GM12891 (cell line): Measurements from ENCODE around the gene ALPK3.

Experiments used
- POLR2A ChIP-seq: IDR thresholded peaks from 2 replicates; pipeline ENCODE4 v1.6.1; 2011; ENCODE audit warnings: low read depth, low read length, control low read depth
- POLR2AphosphoS5 ChIP-seq: IDR thresholded peaks from 2 replicates; pipeline ENCODE4 v1.6.1; 2011; ENCODE audit warnings: low read depth, low read length, control low read depth
- SPI1 ChIP-seq: IDR thresholded peaks from 2 replicates; pipeline ENCODE4 v1.6.1; 2011; ENCODE audit warnings: low read depth, low read length, control low read depth

DNA sequence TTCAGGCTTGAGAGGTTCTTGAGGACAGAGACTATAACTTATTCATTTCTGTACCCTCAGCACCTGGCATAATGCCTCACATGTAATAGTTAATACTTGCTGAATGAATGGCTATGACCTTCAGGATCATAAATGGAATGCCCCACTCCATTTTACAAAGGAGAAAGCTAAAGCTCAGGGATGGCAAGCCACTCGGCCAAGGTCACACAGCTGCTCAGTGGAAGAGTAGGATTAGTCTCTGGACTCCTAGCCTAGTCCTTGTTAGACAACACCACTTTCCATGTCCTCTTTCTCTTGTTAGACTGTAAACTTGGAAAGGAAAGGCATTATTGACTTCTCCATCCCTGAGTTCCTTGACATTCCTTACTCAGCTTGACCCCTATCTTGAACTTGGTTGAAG, 3.2 kb upstream of the ALPK3 start:
- no peak for TF ChIP-seq POLR2AphosphoS5
- TF ChIP-seq POLR2A, result no peak
- TF ChIP-seq SPI1, result no peak
